ENCODE results near the gene IRF3. TPM values are rescaled to one million over a fixed set of nuclear protein-coding genes. Genes with fewer than 3 reads are reported as not detected.

Gene IRF3
- total RNA-seq, 6 experiments from 2014 or later, result 29.6 to 41.8 (median 35.3) TPM

- DNase-seq (no peak), ATAC-seq (no peak)
- Histone ChIP-seq H3K9me3 (no peaks in the 10 kb centered on the region), H3K36me3 (peaks cover 0 to 32% (median 11%) of the 10 kb centered on the region in 4 donors), H3K4me1 (no peaks in the 10 kb centered on the region), H3K27me3 (no peaks in the 10 kb centered on the region), H3K27ac (no peak overlapping the region), H3K4me3 (no peak overlapping the region)
- intact Hi-C loops (cut with DNase I), result no loop called here
- 73% methylated on average over 5 of the region's 7 CpGs for WGBS (ENCODE audit: insufficient coverage, low coverage, low lambda C conversion rate, missing lambda C conversion rate)
- no peak for TF ChIP-seq CTCF (IDR thresholded peaks at IDR 0.05)
- no peak for TF ChIP-seq POLR2A (IDR thresholded peaks at IDR 0.05)
Measured at GRCh38 chr19:49616945-49617344, 48.7 kb downstream of the IRF3 start.

- Histone ChIP-seq H3K9me3 (no peaks in the 10 kb centered on the region), H3K27me3 (no peaks in the 10 kb centered on the region), H3K36me3 (peaks cover 0 to 30% (median 11%) of the 10 kb centered on the region in 4 donors), H3K4me1 (no peaks in the 10 kb centered on the region), H3K4me3 (no peak overlapping the region), H3K27ac (no peak overlapping the region)
- no peak for TF ChIP-seq CTCF (IDR thresholded peaks at IDR 0.05)
- TF ChIP-seq POLR2A (IDR thresholded peaks at IDR 0.05), result no peak
- no peak for ATAC-seq
- intact Hi-C loops (cut with DNase I), result no loop called here
- 100% methylated on average over 4 of the region's 7 CpGs for WGBS (ENCODE audit: insufficient coverage, low coverage, low lambda C conversion rate, missing lambda C conversion rate)
- DNase-seq, result no peak
Measured at GRCh38 chr19:49616532-49616931, 49.1 kb downstream of the IRF3 start.

GRCh38 chr19:49615861-49616260, 49.8 kb downstream of the IRF3 start:
- no peak overlapping the region for H3K4me3 ChIP-seq
- DNase-seq (no peak), ATAC-seq (no peak)
- no peaks in the 10 kb centered on the region for H3K4me1 ChIP-seq
- no peak overlapping the region for H3K27ac ChIP-seq
- intact Hi-C loops (cut with DNase I), result no loop called here
- no peaks in the 10 kb centered on the region for H3K27me3 ChIP-seq
- no peaks in the 10 kb centered on the region for H3K9me3 ChIP-seq
- TF ChIP-seq POLR2A (IDR thresholded peaks at IDR 0.05), result no peak
- TF ChIP-seq CTCF (IDR thresholded peaks at IDR 0.05), result no peak
- 96% methylated on average over 4 of the region's 23 CpGs for WGBS (ENCODE audit: insufficient coverage, low coverage, low lambda C conversion rate, missing lambda C conversion rate)
- peaks cover 0 to 28% (median 11%) of the 10 kb centered on the region in 4 donors for H3K36me3 ChIP-seq

GRCh38 chr19:49614096-49614833, 51.4 kb downstream of the IRF3 start:
- Histone ChIP-seq H3K27me3 (no peaks in the 10 kb centered on the region), H3K4me1 (no peaks in the 10 kb centered on the region), H3K9me3 (no peaks in the 10 kb centered on the region), H3K4me3 (no peak overlapping the region), H3K27ac (no peak overlapping the region), H3K36me3 (peaks cover 0 to 28% (median 12%) of the 10 kb centered on the region in 4 donors)
- TF ChIP-seq CTCF (IDR thresholded peaks at IDR 0.05) (no peak), POLR2A (IDR thresholded peaks at IDR 0.05) (no peak)
- WGBS (ENCODE audit: insufficient coverage, low coverage, low lambda C conversion rate, missing lambda C conversion rate), result 68% methylated on average over 12 of the region's 19 CpGs
- no peak for DNase-seq
- intact Hi-C loops (cut with DNase I), result no loop called here
- ATAC-seq, result no peak

Measured in right lobe of liver (tissue), 6 donors.